ENCODE measurements around the gene NSD2. TPM values are rescaled to one million over a fixed set of nuclear protein-coding genes. Genes with fewer than 3 reads are reported as not detected.
A peak's percentile ranks its signal among the peaks of the same experiment; 100 is the strongest.

Gene NSD2
- total and polyA plus RNA-seq, 9 of the 15 experiments (the other 6 are each of a cell fraction or from before 2014, with no cell fraction given): 6.4 to 126 (median 58.8) TPM

DNA sequence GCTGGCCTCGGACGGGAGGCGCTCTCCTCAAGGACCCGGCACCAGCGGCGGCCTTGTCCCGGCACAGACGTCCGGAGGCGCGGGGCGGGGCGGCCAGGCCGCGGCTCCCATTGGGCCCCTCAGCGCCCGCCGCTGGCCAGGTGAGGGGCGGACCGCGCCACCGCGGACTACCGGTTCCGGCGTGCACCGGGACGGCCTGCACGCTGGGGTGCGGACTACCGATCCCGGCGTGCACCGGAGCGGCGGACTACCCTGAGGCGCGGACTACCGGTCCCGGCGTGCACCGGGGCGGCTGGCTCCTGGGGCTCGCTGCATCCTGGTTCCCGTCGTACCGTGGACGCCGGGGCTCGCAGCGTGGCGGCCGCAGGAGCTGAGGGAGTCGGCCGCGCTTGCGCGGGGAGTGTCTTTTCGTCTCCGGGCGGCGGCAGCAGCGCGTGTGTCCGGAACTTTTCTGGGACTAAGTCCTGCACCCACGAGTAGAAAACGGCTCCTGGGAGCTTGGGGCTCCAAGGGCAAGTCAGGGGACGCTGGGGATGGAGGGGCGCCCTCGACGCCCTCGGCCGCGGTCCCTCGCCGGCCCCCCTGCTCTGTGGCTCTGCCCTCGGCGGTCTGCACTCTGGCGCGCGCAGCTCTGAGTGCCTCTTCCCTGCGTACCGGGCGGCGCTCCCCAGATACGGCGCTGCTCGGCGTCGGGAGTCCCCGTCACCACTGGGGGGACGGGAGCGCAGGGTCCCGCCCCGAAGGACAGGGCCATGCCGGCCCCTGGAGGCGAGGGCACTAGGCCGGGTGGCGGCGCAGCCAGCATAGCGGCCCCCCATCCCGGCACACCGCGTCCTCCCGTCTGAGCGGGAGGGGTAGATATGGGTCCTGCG lies 14.9 kb upstream of the NSD2 start, which contains the start of gene LETM1 (continued):
- TF ChIP-seq, protein P1, sequence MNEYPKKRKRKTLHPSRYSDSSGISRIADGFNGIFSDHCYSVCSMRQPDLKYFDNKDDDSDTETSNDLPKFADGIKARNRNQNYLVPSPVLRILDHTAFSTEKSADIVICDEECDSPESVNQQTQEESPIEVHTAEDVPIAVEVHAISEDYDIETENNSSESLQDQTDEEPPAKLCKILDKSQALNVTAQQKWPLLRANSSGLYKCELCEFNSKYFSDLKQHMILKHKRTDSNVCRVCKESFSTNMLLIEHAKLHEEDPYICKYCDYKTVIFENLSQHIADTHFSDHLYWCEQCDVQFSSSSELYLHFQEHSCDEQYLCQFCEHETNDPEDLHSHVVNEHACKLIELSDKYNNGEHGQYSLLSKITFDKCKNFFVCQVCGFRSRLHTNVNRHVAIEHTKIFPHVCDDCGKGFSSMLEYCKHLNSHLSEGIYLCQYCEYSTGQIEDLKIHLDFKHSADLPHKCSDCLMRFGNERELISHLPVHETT (CRISPR knock-in tag; conservative IDR thresholded peaks at IDR 0.05 in 1 of 2, IDR thresholded peaks at IDR 0.05 in 1 of 2): peak in 1 of 2 experiments; percentile 98; a peak in 2 of 4 replicates
- TF ChIP-seq PHB2 (IDR thresholded peaks at IDR 0.05; ENCODE audit: low read depth) (no peak), ZNF384 (IDR thresholded peaks at IDR 0.05; ENCODE audit: low read depth, low read length) (no peak), ATF1 (CRISPR knock-in tag; IDR thresholded peaks at IDR 0.05) (peak; percentile 60), ATF1 (tag; IDR thresholded peaks at IDR 0.05) (peak; percentile 81), ZNF146 (CRISPR knock-in tag; IDR thresholded peaks at IDR 0.05; ENCODE audit: unreplicated experiment) (peak; percentile 35), LEF1 (IDR thresholded peaks at IDR 0.05) (no peak), FIP1L1 (IDR thresholded peaks at IDR 0.05; ENCODE audit: low read depth, low read length, poor library complexity, severe bottlenecking) (peak; percentile 82), ZNF134 (CRISPR knock-in tag; conservative IDR thresholded peaks at IDR 0.05) (no peak), ETV6 (IDR thresholded peaks at IDR 0.05; ENCODE audit: borderline replicate concordance in 1 of 2, low read depth in 2 of 2, low read length in 1 of 2) (no peak), ETV6 (CRISPR knock-in tag; IDR thresholded peaks at IDR 0.05; ENCODE audit: borderline replicate concordance) (0 out of 2 replicates have a peak, but pooled peaks have one; percentile 40), RBM22 (IDR thresholded peaks at IDR 0.05; ENCODE audit: low read depth, low read length, poor library complexity, severe bottlenecking) (peak; percentile 69), ATF7 (IDR thresholded peaks at IDR 0.05) (peak; percentile 76; the same call in 1 of the 2 replicates), JUND (IDR thresholded peaks at IDR 0.05; ENCODE audit: borderline replicate concordance, low read depth, low read length) (peak; percentile 61), JUND (tag; IDR thresholded peaks at IDR 0.05; ENCODE audit: borderline replicate concordance, low read depth, low read length) (peak; percentile 31; the same call in 1 of the 3 replicates), ZNF274 (IDR thresholded peaks at IDR 0.05; ENCODE audit: borderline replicate concordance, low read depth, low read length) (no peak)
- TF ChIP-seq, protein P2, sequence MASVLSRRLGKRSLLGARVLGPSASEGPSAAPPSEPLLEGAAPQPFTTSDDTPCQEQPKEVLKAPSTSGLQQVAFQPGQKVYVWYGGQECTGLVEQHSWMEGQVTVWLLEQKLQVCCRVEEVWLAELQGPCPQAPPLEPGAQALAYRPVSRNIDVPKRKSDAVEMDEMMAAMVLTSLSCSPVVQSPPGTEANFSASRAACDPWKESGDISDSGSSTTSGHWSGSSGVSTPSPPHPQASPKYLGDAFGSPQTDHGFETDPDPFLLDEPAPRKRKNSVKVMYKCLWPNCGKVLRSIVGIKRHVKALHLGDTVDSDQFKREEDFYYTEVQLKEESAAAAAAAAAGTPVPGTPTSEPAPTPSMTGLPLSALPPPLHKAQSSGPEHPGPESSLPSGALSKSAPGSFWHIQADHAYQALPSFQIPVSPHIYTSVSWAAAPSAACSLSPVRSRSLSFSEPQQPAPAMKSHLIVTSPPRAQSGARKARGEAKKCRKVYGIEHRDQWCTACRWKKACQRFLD (CRISPR knock-in tag; IDR thresholded peaks at IDR 0.05): peak; percentile 89
- TF ChIP-seq, protein P3, sequence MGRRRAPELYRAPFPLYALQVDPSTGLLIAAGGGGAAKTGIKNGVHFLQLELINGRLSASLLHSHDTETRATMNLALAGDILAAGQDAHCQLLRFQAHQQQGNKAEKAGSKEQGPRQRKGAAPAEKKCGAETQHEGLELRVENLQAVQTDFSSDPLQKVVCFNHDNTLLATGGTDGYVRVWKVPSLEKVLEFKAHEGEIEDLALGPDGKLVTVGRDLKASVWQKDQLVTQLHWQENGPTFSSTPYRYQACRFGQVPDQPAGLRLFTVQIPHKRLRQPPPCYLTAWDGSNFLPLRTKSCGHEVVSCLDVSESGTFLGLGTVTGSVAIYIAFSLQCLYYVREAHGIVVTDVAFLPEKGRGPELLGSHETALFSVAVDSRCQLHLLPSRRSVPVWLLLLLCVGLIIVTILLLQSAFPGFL (CRISPR knock-in tag; IDR thresholded peaks at IDR 0.05): no peak
- TF ChIP-seq, protein P4, sequence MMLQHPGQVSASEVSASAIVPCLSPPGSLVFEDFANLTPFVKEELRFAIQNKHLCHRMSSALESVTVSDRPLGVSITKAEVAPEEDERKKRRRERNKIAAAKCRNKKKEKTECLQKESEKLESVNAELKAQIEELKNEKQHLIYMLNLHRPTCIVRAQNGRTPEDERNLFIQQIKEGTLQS (IDR thresholded peaks at IDR 0.05): no peak
- TF ChIP-seq, protein P4 (CRISPR knock-in tag; conservative IDR thresholded peaks at IDR 0.05): no peak

All from K562 (cell line).